GM12878 (cell line): ENCODE data around the gene CRTC3. TPM values are rescaled to one million over a fixed set of nuclear protein-coding genes. Genes with fewer than 3 reads are reported as not detected.
A peak's percentile ranks its signal among the peaks of the same experiment; 100 is the strongest.

Source experiments
- ATAC-seq: fragments of 200-7000 bp; cut with Tn5 transposase; 3 replicates; pipeline ENCODE4 v1.9.1; 2020; ENCODE audit warnings: mild to moderate bottlenecking, moderate library complexity
- BruUV-seq: library from RNA; stranded (reverse); fragments of 400-500 nt; replicated peaks from 2 replicates; lab custom pipeline; 2021; lab: Mats Ljungman, UMichigan
- CTCF ChIA-PET: fragments of 300-600 bp; sonication (Branson Sonifier 250); formaldehyde crosslinking; extraction: SDS; loops from one replicate; lab custom pipeline; 2021; ENCODE audit warnings: inconsistent platforms; lab: Yijun Ruan, JAX
- POLR2A ChIA-PET: fragments of 350-600 bp; formaldehyde crosslinking; extraction: SDS; loops from one replicate; lab custom pipeline; 2021; ENCODE audit warnings: inconsistent platforms; lab: Charles Lee
- RAD21 ChIA-PET: fragments of 300-600 bp; sonication (Branson Sonifier 250); formaldehyde crosslinking; loops from one replicate; lab custom pipeline; 2023; ENCODE audit warnings: antibody characterized with exemption; ENCODE audit not compliant: unreplicated experiment; lab: Charles Lee
- SMC1A ChIA-PET: fragments of 300-600 bp; sonication (Branson Sonifier 250); formaldehyde crosslinking; loops from one replicate; lab custom pipeline; 2023; ENCODE audit not compliant: unreplicated experiment, uncharacterized antibody; lab: Charles Lee
- DNase-seq: peaks from one replicate; pipeline ENCODE4 v3.0.0-alpha.2; 2011; ENCODE audit warnings: low read depth, low spot score
- FAIRE-seq: peaks from 3 replicates; lab custom pipeline; 2011; peaks lifted over from hg19 to GRCh38; lab: Jason Lieb, UNC
- H2AFZ ChIP-seq: 2 replicates; pipeline ENCODE4 v1.6.0; 2011; ENCODE audit warnings: low read depth, low read length, control low read depth; ENCODE audit not compliant: control insufficient read depth
- H3K27ac ChIP-seq: 2 replicates; pipeline ENCODE4 v1.5.1; 2011; ENCODE audit warnings: control low read depth; ENCODE audit not compliant: control insufficient read depth, insufficient read depth
- H3K27me3 ChIP-seq, 2 experiments: replicated peaks in 1 of 2; 2 replicates each; pipeline versions ENCODE4 v1.6.0 to v1.6.1; 2011; ENCODE audit warnings: low read length in 1 of 2; ENCODE audit not compliant: control insufficient read depth in 2 of 2, insufficient read depth in 2 of 2
- H3K36me3 ChIP-seq, 2 experiments: 2 replicates each; pipeline ENCODE4 v1.5.1; 2011; ENCODE audit warnings: low read length in 1 of 2; ENCODE audit not compliant: control insufficient read depth in 2 of 2, insufficient read depth in 2 of 2
- H3K4me1 ChIP-seq: 2 replicates; pipeline ENCODE4 v1.6.1; 2011; ENCODE audit warnings: mild to moderate bottlenecking, low read length, moderate library complexity, mixed read lengths; ENCODE audit not compliant: control insufficient read depth, insufficient read depth
- H3K4me2 ChIP-seq: 2 replicates; pipeline ENCODE4 v1.6.0; 2011; ENCODE audit warnings: control low read depth; ENCODE audit not compliant: control insufficient read depth, insufficient read depth
- H3K4me3 ChIP-seq: fragments of 200-600 bp; sonication (generic); 2 replicates; pipeline ENCODE4 v1.5.1; 2016
- H3K79me2 ChIP-seq: 2 replicates; pipeline ENCODE4 v1.6.0; 2011; ENCODE audit warnings: low read length; ENCODE audit not compliant: control insufficient read depth, insufficient read depth
- H3K9ac ChIP-seq: 2 replicates; pipeline ENCODE4 v1.8.0; 2011; ENCODE audit warnings: low read length, control low read depth, mixed read lengths; ENCODE audit not compliant: control insufficient read depth, insufficient read depth
- H3K9me3 ChIP-seq: replicated peaks from 3 replicates; pipeline ENCODE4 v1.5.1; 2011; ENCODE audit warnings: mild to moderate bottlenecking, low read length; ENCODE audit not compliant: control insufficient read depth, insufficient read depth
- H4K20me1 ChIP-seq: 2 replicates; pipeline ENCODE4 v1.6.0; 2011; ENCODE audit not compliant: control insufficient read depth, insufficient read depth
- BMI1 ChIP-seq: fragments of 450-650 bp; IDR thresholded peaks from 2 replicates; pipeline ENCODE4 v1.6.1; 2016; ENCODE audit warnings: mild to moderate bottlenecking, moderate library complexity, borderline replicate concordance
- CREB1 ChIP-seq: IDR thresholded peaks from 2 replicates; pipeline ENCODE4 v1.6.1; 2012; ENCODE audit warnings: low read depth, mild to moderate bottlenecking, inconsistent platforms
- EP300 ChIP-seq, 2 experiments: fragments of 150-350 bp in 1 of 2; IDR thresholded peaks; 2 replicates each; pipeline ENCODE4 v1.6.1; 2011 to 2012; ENCODE audit warnings: low read depth in 2 of 2, low read length in 2 of 2, borderline replicate concordance in 1 of 2, improper control_type of control experiment in 1 of 2, inconsistent platforms in 1 of 2; ENCODE audit not compliant: control insufficient read depth in 1 of 2
- FOXK2 ChIP-seq: fragments of 450-650 bp; IDR thresholded peaks from 2 replicates; pipeline ENCODE4 v1.6.1; 2017; ENCODE audit warnings: mild to moderate bottlenecking, moderate library complexity
- HDGF ChIP-seq: fragments of 450-650 bp; IDR thresholded peaks from 2 replicates; pipeline ENCODE4 v1.6.1; 2016; ENCODE audit warnings: antibody characterized with exemption
- KDM1A ChIP-seq: fragments of 200-600 bp; sonication (generic); IDR thresholded peaks from 2 replicates; pipeline ENCODE4 v1.6.1; 2016; ENCODE audit warnings: borderline replicate concordance
- MYB ChIP-seq: fragments of 150-350 bp; IDR thresholded peaks from 2 replicates; pipeline ENCODE4 v1.6.1; 2014; ENCODE audit warnings: mild to moderate bottlenecking, low read depth, low read length, borderline replicate concordance
- NFYA ChIP-seq: IDR thresholded peaks from 2 replicates; pipeline ENCODE4 v1.6.1; 2011; ENCODE audit warnings: low read depth, mild to moderate bottlenecking, low read length, improper control_type of control experiment, borderline replicate concordance
- NR2C2 ChIP-seq: IDR thresholded peaks from 2 replicates; pipeline ENCODE4 v1.6.1; 2011; ENCODE audit warnings: borderline replicate concordance, low read depth; ENCODE audit not compliant: control insufficient read depth, insufficient read length
- NR2F1 ChIP-seq: fragments of 450-650 bp; conservative IDR thresholded peaks from 2 replicates; pipeline ENCODE4 v1.6.1; 2017; ENCODE audit warnings: mild to moderate bottlenecking
- STAT3 ChIP-seq: IDR thresholded peaks from 2 replicates; pipeline ENCODE4 v1.6.1; 2011; ENCODE audit warnings: low read depth, low read length, improper control_type of control experiment
- TCF12 ChIP-seq: IDR thresholded peaks from 2 replicates; pipeline ENCODE4 v1.6.1; 2011; ENCODE audit warnings: low read depth, mild to moderate bottlenecking, low read length
- TCF3 ChIP-seq: IDR thresholded peaks from 2 replicates; pipeline ENCODE4 v1.6.1; 2012; ENCODE audit warnings: low read depth, mild to moderate bottlenecking, low read length, borderline replicate concordance; ENCODE audit not compliant: insufficient read depth
- ZNF24 ChIP-seq: fragments of 450-650 bp; IDR thresholded peaks from 2 replicates; pipeline ENCODE4 v1.6.1; 2017; ENCODE audit warnings: antibody characterized with exemption, mild to moderate bottlenecking
- WGBS: methylation state at CpG from one replicate; pipeline ENCODE4 v1.1.6; 2016; ENCODE audit warnings: low lambda C conversion rate; ENCODE audit not compliant: insufficient replicate concordance, insufficient coverage; ENCODE audit errors: missing lambda C conversion rate; 5-methylcytosine and 5-hydroxymethylcytosine counted together
- in situ Hi-C: fragments of 300-500 bp; cut with MboI; formaldehyde crosslinking; loops from 9 replicates; pipeline ENCODE4 v1.14.3; 2018; ENCODE audit warnings: mixed read lengths
- intact Hi-C: fragments of 100-400 bp; cut with micrococcal nuclease; formaldehyde crosslinking; loops from one replicate; pipeline ENCODE4 v1.14.2; 2022; ENCODE audit not compliant: unreplicated experiment
- polyA plus RNA-seq, 11 experiments: library from polyadenylated mRNA; depleted of rRNA in 4 of 11; unstranded in 6 of 11; stranded (reverse) in 5 of 11; fragments of >200 nt; fragmentation: Nextera tagmentation in 4 of 11; fragmentation: Illumina TruSeq in 1 of 11; extraction: Ambion mirVana in 4 of 11; extraction: Trizol in 1 of 11; gene quantifications; 1 replicate in 1 of 11; 2 replicates in 10 of 11; pipeline versions ENCODE4 v1.2.1 to v1.2.3, GENCODE V29; 2011 to 2016; ENCODE audit warnings: inconsistent platforms in 2 of 11, missing spikeins in 2 of 11, low read depth in 1 of 11
- total RNA-seq, 4 experiments: library from RNA; depleted of rRNA in 3 of 4; stranded (reverse); fragments of >200 nt in 3 of 4; fragmentation: Illumina TruSeq in 1 of 4; extraction: Trizol in 1 of 4; gene quantifications; 2 replicates each; pipeline versions ENCODE4 v1.2.1 to v1.2.3, GENCODE V29; 2013 to 2021
- TF ChIP-seq, protein P1 (sequence below): fragments of 450-650 bp; IDR thresholded peaks from 2 replicates; pipeline ENCODE4 v1.6.1; 2018; ENCODE audit warnings: borderline replicate concordance, mild to moderate bottlenecking; ENCODE audit not compliant: partially characterized antibody
- TF ChIP-seq, protein P2 (sequence below): fragments of 150-350 bp; IDR thresholded peaks from 2 replicates; pipeline ENCODE4 v1.6.1; 2014; ENCODE audit warnings: mild to moderate bottlenecking, low read depth, low read length
- TF ChIP-seq, protein P3 (sequence below): IDR thresholded peaks from 2 replicates; pipeline ENCODE4 v1.6.1; 2012; ENCODE audit warnings: low read depth, low read length, improper control_type of control experiment

CRTC3 gene
- total and polyA plus RNA-seq, 10 of the 15 experiments (the other 5 are each of a cell fraction or from before 2014, with no cell fraction given), result 3.5 to 36.9 (median 18.9) TPM

DNA sequence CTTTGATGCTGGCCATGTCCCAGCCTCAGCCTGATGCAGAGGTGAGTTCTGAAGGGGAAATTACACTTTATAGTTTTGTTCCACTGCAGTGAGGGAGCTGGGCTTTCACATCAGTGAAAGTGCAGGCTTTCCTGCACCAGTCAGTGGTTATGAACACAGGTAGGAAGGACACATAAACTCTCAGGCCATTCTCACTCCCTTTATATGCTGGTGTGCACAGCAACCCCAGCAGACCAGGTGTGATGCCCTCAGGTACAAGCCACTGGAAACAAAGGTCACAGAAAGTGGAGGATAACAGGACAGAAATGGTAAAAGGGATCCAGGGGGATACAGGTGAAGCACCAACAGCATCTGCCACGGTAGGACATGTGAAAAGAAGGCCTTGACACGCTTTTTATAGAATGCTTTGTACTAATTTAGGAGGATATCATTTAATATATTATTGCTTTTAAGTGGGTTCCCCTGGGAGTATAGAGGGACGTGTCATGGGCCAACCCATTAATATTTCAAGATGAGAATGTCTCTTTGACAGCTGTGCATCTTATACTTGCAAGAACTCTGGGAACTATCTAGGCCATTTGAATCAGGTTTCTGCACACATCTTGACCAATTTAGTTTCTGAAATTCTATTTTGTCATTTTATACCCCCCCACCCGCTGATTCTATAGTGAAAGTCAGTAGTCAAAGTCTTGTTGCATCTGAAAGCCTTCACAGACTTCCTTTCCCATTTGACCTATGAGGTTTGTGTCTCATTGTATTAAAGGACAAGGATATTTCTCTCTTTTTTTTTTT is 162.5 kb downstream of the CRTC3 start:
- FAIRE-seq (no peak), ATAC-seq (peak; percentile 73), DNase-seq (peak; percentile 84)
- CTCF ChIA-PET, result interaction anchor here (0.7 to 8.6 kb wide), 16 partner anchors 10 to 372 kb away, joined by 3 to 112 read pairs (median 4); partner anchors contain the start of genes HDDC3 and UNC45A
- POLR2A ChIA-PET, result interaction anchor here (1.0 to 5.2 kb wide), 5 partner anchors 17 to 44 kb away, joined by 3 to 23 read pairs (median 4); no protein-coding TSS in a partner anchor
- SMC1A ChIA-PET, result interaction anchor here (0.9 to 3.3 kb wide), 15 partner anchors 15 to 372 kb away, joined by 3 to 39 read pairs (median 5); partner anchors contain the start of gene UNC45A
- RAD21 ChIA-PET, result interaction anchor here (0.8 to 4.5 kb wide), 17 partner anchors 25 to 373 kb away, joined by 3 to 48 read pairs (median 4); partner anchors contain the start of genes BLM and HDDC3
- Histone ChIP-seq H3K27me3 (no peaks in the 10 kb centered on the region), H3K9ac (peak overlapping the region; percentile 70), H3K4me3 (no peak overlapping the region), H3K9me3 (no peaks in the 10 kb centered on the region; the same call in 2 of the 3 replicates), H3K27ac (peak overlapping the region; percentile 99), H3K79me2 (no peaks in the 10 kb centered on the region), H2AFZ (peak overlapping the region; percentile 25; the same call in 1 of the 2 replicates), H3K4me1 (peaks cover 41% of the 10 kb centered on the region), H3K36me3 (no peaks in the 10 kb centered on the region), H3K4me2 (peak overlapping the region; percentile 50; the same call in 1 of the 2 replicates), H4K20me1 (no peaks in the 10 kb centered on the region)
- intact Hi-C loops (loop anchor here (1.0 to 10.0 kb wide), 5 partner anchors 27 to 367 kb away; partner anchors contain the start of gene CRTC3), in situ Hi-C loops (loop anchor here (5.0 kb wide), 1 partner anchor 35 kb away; no protein-coding TSS in a partner anchor)
- TSS peak; percentile 72 for BruUV-seq
- WGBS, result 3% methylated on average over 4 of the region's 4 CpGs
- TF ChIP-seq KDM1A (no peak), HDGF (0 out of 2 replicates have a peak, but pooled peaks have one; percentile 26), EP300 (IDR thresholded peaks at IDR 0.05; ENCODE audit: borderline replicate concordance in 1 of 2, control insufficient read depth in 1 of 2, low read depth in 2 of 2, low read length in 2 of 2) (no peak), TCF12 (peak; percentile 40; the same call in 1 of the 2 replicates), ZNF24 (no peak), STAT3 (no peak), NR2C2 (no peak), CREB1 (no peak; the same call in 1 of the 2 replicates), MYB (no peak), FOXK2 (no peak), NFYA (no peak), TCF3 (no peak), NR2F1 (no peak), BMI1 (no peak)
- TF ChIP-seq, protein P1, sequence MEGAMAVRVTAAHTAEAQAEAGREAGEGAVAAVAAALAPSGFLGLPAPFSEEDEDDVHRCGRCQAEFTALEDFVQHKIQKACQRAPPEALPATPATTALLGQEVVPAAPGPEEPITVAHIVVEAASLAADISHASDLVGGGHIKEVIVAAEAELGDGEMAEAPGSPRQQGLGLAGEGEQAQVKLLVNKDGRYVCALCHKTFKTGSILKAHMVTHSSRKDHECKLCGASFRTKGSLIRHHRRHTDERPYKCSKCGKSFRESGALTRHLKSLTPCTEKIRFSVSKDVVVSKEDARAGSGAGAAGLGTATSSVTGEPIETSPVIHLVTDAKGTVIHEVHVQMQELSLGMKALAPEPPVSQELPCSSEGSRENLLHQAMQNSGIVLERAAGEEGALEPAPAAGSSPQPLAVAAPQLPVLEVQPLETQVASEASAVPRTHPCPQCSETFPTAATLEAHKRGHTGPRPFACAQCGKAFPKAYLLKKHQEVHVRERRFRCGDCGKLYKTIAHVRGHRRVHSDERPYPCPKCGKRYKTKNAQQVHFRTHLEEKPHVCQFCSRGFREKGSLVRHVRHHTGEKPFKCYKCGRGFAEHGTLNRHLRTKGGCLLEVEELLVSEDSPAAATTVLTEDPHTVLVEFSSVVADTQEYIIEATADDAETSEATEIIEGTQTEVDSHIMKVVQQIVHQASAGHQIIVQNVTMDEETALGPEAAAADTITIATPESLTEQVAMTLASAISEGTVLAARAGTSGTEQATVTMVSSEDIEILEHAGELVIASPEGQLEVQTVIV, result no peak
- TF ChIP-seq, protein P2, sequence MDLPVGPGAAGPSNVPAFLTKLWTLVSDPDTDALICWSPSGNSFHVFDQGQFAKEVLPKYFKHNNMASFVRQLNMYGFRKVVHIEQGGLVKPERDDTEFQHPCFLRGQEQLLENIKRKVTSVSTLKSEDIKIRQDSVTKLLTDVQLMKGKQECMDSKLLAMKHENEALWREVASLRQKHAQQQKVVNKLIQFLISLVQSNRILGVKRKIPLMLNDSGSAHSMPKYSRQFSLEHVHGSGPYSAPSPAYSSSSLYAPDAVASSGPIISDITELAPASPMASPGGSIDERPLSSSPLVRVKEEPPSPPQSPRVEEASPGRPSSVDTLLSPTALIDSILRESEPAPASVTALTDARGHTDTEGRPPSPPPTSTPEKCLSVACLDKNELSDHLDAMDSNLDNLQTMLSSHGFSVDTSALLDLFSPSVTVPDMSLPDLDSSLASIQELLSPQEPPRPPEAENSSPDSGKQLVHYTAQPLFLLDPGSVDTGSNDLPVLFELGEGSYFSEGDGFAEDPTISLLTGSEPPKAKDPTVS, result no peak
- TF ChIP-seq, protein P3, sequence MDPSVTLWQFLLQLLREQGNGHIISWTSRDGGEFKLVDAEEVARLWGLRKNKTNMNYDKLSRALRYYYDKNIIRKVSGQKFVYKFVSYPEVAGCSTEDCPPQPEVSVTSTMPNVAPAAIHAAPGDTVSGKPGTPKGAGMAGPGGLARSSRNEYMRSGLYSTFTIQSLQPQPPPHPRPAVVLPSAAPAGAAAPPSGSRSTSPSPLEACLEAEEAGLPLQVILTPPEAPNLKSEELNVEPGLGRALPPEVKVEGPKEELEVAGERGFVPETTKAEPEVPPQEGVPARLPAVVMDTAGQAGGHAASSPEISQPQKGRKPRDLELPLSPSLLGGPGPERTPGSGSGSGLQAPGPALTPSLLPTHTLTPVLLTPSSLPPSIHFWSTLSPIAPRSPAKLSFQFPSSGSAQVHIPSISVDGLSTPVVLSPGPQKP, result no peak
